DOHH2 (cell line): ENCODE measurements around the gene CTSF.

Experiments used
- CTCF ChIP-seq: fragments of 200-600 bp; sonication (generic); IDR thresholded peaks from one replicate; pipeline ENCODE4 v1.5.1; 2014; ENCODE audit warnings: antibody characterized with exemption, mild to moderate bottlenecking, low read depth, low read length; ENCODE audit not compliant: poor library complexity, severe bottlenecking
- EZH2phosphoT487 ChIP-seq: fragments of 200-600 bp; sonication (generic); IDR thresholded peaks from 2 replicates; pipeline ENCODE4 v1.6.1; 2017; ENCODE audit warnings: borderline replicate concordance, mild to moderate bottlenecking, antibody characterized with exemption, low read length, moderate library complexity, mixed read lengths

- no peak for TF ChIP-seq CTCF
- no peak for TF ChIP-seq EZH2phosphoT487
Measured at GRCh38 chr11:66603072-66603471, 34.7 kb upstream of the CTSF start.
